ENCODE results near the gene MFNG.

The MFNG gene

DNA sequence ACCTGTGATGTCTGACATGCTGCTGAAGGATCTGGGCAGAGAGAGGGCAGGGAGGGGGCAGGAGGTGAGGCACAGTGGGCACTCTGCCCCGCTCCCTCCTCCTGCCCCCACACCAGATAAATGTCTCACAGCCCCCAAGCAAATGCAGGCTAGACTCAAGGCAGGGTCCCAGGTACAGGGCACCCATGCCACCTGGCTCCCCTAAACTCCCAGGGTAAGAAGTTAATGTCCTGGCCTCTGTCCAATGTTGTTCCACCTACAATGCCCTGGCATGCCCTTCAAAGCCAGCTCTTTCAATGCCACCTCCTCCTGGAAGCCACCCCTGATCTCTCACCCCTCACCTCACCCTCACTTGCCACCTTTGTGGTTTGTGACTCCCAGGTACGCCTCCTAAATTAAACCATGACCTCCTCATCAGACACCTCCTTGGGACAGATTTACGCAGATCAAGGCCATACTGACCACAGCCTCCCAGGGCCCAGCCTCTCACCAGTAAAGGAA, 17.0 kb upstream of the MFNG start:
- no peaks in the 10 kb centered on the region; the same call in 1 of the 2 replicates for H3K27me3 ChIP-seq (replicated peaks; ENCODE audit: control insufficient read depth, insufficient read depth, low read length)
- no peak overlapping the region for H3K4me3 ChIP-seq (replicated peaks; ENCODE audit: low read depth, low read length)
- no peak for DNase-seq (ENCODE audit: extremely low read depth, insufficient read length)
- TF ChIP-seq, protein P1, sequence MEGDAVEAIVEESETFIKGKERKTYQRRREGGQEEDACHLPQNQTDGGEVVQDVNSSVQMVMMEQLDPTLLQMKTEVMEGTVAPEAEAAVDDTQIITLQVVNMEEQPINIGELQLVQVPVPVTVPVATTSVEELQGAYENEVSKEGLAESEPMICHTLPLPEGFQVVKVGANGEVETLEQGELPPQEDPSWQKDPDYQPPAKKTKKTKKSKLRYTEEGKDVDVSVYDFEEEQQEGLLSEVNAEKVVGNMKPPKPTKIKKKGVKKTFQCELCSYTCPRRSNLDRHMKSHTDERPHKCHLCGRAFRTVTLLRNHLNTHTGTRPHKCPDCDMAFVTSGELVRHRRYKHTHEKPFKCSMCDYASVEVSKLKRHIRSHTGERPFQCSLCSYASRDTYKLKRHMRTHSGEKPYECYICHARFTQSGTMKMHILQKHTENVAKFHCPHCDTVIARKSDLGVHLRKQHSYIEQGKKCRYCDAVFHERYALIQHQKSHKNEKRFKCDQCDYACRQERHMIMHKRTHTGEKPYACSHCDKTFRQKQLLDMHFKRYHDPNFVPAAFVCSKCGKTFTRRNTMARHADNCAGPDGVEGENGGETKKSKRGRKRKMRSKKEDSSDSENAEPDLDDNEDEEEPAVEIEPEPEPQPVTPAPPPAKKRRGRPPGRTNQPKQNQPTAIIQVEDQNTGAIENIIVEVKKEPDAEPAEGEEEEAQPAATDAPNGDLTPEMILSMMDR (IDR thresholded peaks at IDR 0.05; ENCODE audit: insufficient read depth, low read length, poor library complexity, severe bottlenecking), result no peak
- H3K36me3 ChIP-seq (ENCODE audit: control insufficient read depth, insufficient read depth, low read length), result no peaks in the 10 kb centered on the region

DNA sequence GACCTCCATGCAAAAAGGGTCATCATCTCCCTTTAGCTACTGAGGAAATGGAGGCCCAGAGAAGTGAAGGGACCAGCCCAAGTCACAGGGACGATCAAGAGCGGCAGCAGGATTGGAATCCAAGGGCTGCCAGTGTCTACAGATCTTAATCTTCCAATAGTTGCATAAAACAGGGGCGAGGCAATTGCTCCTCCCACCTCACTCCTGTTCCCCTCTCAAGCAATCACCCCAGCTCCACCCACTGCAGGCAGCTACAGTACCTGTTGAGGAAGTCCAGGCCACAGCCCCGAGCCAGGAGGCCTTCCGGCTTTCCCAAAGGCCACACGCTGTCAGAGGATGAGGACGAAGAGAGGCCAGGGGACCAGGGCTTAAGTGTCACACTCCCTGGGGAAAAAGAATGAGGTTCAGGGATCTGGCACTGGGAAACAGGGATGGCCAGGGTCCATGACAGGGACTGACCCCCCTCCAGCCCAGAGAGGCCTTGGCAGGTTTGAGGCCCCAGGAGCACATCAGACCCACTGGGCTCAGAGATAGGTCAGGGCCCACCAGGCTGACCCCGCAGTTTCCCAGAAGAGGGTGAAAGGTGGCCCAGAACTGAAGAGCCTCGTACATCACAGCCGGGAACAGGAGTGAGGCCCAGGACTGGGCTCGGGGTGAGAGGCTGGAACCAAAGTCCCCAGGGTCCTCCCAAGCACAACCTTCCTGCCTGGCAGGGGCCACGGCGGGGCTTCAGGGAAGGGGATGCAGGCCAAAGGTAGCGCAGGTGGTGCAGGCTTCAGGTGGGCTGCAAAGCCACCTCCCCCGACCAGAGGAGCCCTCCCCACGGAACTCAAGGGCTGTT, 16.4 kb upstream of the MFNG start:
- H3K4me3 ChIP-seq (replicated peaks; ENCODE audit: low read depth, low read length), result no peak overlapping the region
- no peaks in the 10 kb centered on the region for H3K36me3 ChIP-seq (ENCODE audit: control insufficient read depth, insufficient read depth, low read length)
- no peak for DNase-seq (ENCODE audit: extremely low read depth, insufficient read length)
- no peaks in the 10 kb centered on the region; the same call in 1 of the 2 replicates for H3K27me3 ChIP-seq (replicated peaks; ENCODE audit: control insufficient read depth, insufficient read depth, low read length)
- TF ChIP-seq, protein P1 (IDR thresholded peaks at IDR 0.05; ENCODE audit: insufficient read depth, low read length, poor library complexity, severe bottlenecking), result no peak

DNA sequence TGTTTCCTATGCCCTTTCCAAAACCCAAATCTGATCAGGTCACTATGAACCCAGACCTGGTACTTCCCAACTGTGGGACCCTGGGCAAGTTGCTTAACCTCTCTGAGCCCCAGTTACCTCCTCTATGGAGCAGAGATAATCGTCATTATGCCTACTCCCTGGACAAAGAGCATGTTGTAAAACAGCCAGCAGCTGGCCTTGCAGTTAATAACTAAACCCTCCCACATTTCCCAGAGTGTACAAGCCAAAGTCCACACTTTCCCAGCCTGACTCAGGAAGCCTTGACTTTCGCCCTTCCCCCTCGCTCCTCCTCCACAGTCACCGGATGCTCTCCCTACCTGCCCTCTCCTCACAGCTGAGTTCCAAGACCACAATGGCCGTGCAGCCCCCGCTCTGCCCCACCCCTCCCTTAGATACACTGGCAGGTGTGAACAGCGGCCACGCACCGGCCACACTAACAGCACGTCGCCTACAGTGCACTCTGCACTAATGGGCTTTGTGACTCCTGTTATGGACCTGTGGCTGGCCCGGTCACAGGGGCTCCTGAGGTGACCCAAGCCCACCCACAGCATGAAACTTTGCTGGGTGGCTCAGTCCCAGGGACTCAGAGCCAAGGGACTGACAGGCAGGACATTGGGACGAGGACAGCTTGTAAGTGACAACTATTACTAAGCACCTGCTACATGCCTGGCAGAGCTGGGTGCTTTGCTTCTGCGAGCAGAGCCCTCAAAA, 15.6 kb upstream of the MFNG start:
- H3K4me3 ChIP-seq (replicated peaks; ENCODE audit: low read depth, low read length), result no peak overlapping the region
- no peaks in the 10 kb centered on the region; the same call in 1 of the 2 replicates for H3K27me3 ChIP-seq (replicated peaks; ENCODE audit: control insufficient read depth, insufficient read depth, low read length)
- H3K36me3 ChIP-seq (ENCODE audit: control insufficient read depth, insufficient read depth, low read length), result no peaks in the 10 kb centered on the region
- TF ChIP-seq, protein P1 (IDR thresholded peaks at IDR 0.05; ENCODE audit: insufficient read depth, low read length, poor library complexity, severe bottlenecking), result no peak
- no peak for DNase-seq (ENCODE audit: extremely low read depth, insufficient read length)

DNA sequence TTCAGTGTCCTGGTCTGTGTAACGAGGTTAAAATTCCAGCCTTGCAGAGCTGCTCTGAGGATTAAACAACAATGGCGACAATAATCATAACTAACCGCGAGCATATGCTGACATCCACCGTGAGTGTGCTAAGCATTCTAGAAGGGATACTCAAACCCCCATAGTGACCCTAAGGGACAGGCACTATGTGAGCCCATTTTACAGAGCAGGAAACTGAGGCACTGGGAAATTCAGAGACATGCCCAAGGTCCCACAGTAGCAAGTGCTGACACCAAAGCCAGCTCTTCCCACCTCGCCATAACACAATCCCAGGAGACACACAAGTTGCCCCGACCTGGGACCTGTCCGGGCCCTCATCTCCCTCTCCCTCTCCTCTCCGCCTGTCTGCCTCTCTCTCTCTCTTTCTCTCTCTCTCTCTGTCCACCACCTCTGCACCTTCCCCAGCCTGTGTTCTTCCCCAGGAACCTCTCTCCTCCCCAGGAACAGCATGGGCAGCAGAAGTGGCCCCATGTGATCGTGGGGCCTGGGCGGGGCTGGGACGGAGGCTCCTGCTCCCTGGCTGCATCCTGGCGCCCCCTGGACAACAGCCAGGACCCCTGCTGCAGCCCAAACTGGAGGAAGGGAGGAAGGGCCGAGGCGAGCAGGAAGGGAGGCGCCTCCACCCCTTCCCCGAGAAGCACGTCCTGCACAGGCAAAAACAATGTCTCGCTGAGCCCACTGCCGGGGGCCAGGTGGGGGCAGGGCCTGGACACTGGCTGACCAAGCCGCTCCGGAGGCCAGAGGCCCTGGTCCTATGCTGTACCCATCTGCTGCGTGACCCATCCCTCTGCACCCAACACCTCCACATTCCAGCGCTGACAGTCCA, 14.8 kb upstream of the MFNG start:
- DNase-seq (ENCODE audit: extremely low read depth, insufficient read length), result no peak
- H3K27me3 ChIP-seq (replicated peaks; ENCODE audit: control insufficient read depth, insufficient read depth, low read length), result no peaks in the 10 kb centered on the region; the same call in 1 of the 2 replicates
- TF ChIP-seq, protein P1 (IDR thresholded peaks at IDR 0.05; ENCODE audit: insufficient read depth, low read length, poor library complexity, severe bottlenecking), result no peak
- H3K36me3 ChIP-seq (ENCODE audit: control insufficient read depth, insufficient read depth, low read length), result no peaks in the 10 kb centered on the region
- no peak overlapping the region for H3K4me3 ChIP-seq (replicated peaks; ENCODE audit: low read depth, low read length)

DNA sequence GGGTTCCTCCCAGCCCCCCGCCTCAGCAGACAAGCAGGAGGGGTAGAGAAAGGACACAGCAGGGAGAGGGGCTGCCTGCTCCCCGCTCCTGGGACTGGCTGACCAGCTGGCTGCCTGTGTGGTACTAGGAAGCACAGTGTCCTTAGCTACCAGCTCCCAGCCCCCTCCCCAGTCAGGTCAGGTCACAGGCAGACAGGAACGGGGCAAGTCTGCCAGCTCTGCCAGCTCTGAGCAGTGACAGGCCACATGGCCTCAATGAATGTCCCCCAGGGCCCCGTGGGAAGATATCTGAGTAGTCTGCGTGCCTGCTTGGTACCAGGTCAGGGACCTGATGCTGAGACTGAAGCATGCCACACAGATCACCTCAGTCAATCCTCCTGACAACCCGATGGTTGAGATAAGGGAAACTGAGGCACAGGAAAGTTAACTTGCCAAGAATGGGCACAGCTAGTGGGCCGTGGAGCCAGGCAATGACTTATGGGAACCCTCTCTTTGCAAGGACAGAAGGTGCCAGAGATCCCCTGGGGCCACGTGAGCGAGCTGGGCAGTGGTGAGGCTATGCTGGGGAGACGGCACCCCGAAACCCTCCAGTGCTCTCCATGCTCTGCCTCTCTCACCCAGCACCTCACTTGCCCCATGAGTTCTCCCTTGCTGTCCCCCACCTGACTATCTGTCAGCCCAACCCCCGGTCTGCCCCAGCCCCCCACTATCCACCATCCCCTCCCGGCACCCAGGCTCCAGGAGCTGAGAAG, 13.8 kb upstream of the MFNG start:
- Histone ChIP-seq H3K27me3 (replicated peaks; ENCODE audit: control insufficient read depth, insufficient read depth, low read length) (no peaks in the 10 kb centered on the region; the same call in 1 of the 2 replicates), H3K4me3 (replicated peaks; ENCODE audit: low read depth, low read length) (no peak overlapping the region), H3K36me3 (ENCODE audit: control insufficient read depth, insufficient read depth, low read length) (no peaks in the 10 kb centered on the region)
- TF ChIP-seq, protein P1 (IDR thresholded peaks at IDR 0.05; ENCODE audit: insufficient read depth, low read length, poor library complexity, severe bottlenecking), result no peak
- no peak for DNase-seq (ENCODE audit: extremely low read depth, insufficient read length)

Data from GM06990 (cell line).